NCI-H82 treated with DMSO at 0.1 percent for 48 hours (cell line): ENCODE data around the gene PSMD1.

Experiments used
- DNase-seq: peaks from one replicate; lab custom pipeline; 2025; ENCODE audit not compliant: unreplicated experiment; lab: John Stamatoyannopoulos, UW

PSMD1 gene

GRCh38 chr2:231198291-231199173 is 141.9 kb downstream of the PSMD1 start, which contains the start of gene ARMC9:
Gene ARMC9, plus strand, starts transcription at chr2:231198631. Its CDS starts 7,608 bp downstream, at chr2:231206239.
- DNase-seq: peak; percentile 92

GRCh38 chr2:231199219-231199618 is 142.6 kb downstream of the PSMD1 start:
- DNase-seq: no peak

- peak; percentile 30 for DNase-seq
Measured at GRCh38 chr2:231200805-231201474, 144.3 kb downstream of the PSMD1 start.

- DNase-seq: peak; percentile 37
Measured at GRCh38 chr2:231201475-231201814, 144.8 kb downstream of the PSMD1 start.

- no peak for DNase-seq
Measured at GRCh38 chr2:231203087-231203486, 146.4 kb downstream of the PSMD1 start.

- DNase-seq: no peak
Measured at GRCh38 chr2:231204146-231204545, 147.5 kb downstream of the PSMD1 start.

- no peak for DNase-seq
Measured at GRCh38 chr2:231204581-231204980, 147.9 kb downstream of the PSMD1 start.

- no peak for DNase-seq
Measured at GRCh38 chr2:231207734-231208133, 151.1 kb downstream of the PSMD1 start.

- DNase-seq: no peak
Measured at GRCh38 chr2:231210782-231211181, 154.1 kb downstream of the PSMD1 start.

GRCh38 chr2:231211486-231211885 is 154.8 kb downstream of the PSMD1 start:
- no peak for DNase-seq

- no peak for DNase-seq
Measured at GRCh38 chr2:231212329-231212845, 155.7 kb downstream of the PSMD1 start.

- DNase-seq: no peak
Measured at GRCh38 chr2:231213931-231214642, 157.4 kb downstream of the PSMD1 start.

GRCh38 chr2:231218366-231218765 is 161.7 kb downstream of the PSMD1 start:
- no peak for DNase-seq

- DNase-seq: no peak
Measured at GRCh38 chr2:231219289-231219688, 162.6 kb downstream of the PSMD1 start.

- no peak for DNase-seq
Measured at GRCh38 chr2:231221761-231222160, 165.1 kb downstream of the PSMD1 start.
